ENCODE results near the gene CCDC85C. TPM values are rescaled to one million over a fixed set of nuclear protein-coding genes. Genes with fewer than 3 reads are reported as not detected.

CCDC85C gene
- total and polyA plus RNA-seq, 4 donors = 4.0 to 23.9 (median 9.6) TPM

- Histone ChIP-seq H3K9ac (ENCODE audit: low read depth in 1 of 2, low read length in 2 of 2) (peak overlapping the region in 1 of 2 donors; percentile 11), H3K27ac (ENCODE audit: low read depth in 1 of 2, low read length in 2 of 2) (peak overlapping the region; percentile 86 to 95), H3K36me3 (ENCODE audit: control insufficient read depth in 4 of 4, insufficient read depth in 3 of 4, low read depth in 1 of 4, low read length in 3 of 4) (no peaks in the 10 kb centered on the region), H3K4me3 (ENCODE audit: low read depth in 1 of 3, low read length in 3 of 3) (no peak overlapping the region), H3K27me3 (ENCODE audit: control insufficient read depth in 4 of 4, insufficient read depth in 4 of 4, low read length in 3 of 4) (no peaks in the 10 kb centered on the region), H3K9me3 (ENCODE audit: control insufficient read depth in 4 of 4, low read length in 3 of 4) (no peaks in the 10 kb centered on the region), H3K4me1 (ENCODE audit: control insufficient read depth in 4 of 4, insufficient read depth in 4 of 4, low read length in 3 of 4) (peaks cover 55 to 96% (median 86%) of the 10 kb centered on the region in 4 donors)
- 41% methylated on average over 10 of the region's 10 CpGs for WGBS
- no peak for DNase-seq (ENCODE audit: low spot score)
- no peak for TF ChIP-seq NR2F2 (IDR thresholded peaks at IDR 0.05)
- TF ChIP-seq RXRA (IDR thresholded peaks at IDR 0.05) = peak; percentile 98 to 99
- peak; percentile 83 for TF ChIP-seq MAX (IDR thresholded peaks at IDR 0.05)
- peak; percentile 18 to 34 for TF ChIP-seq RAD21 (IDR thresholded peaks at IDR 0.05)
- TF ChIP-seq EGR1 (IDR thresholded peaks at IDR 0.05; ENCODE audit: low read depth in 2 of 2) = peak in 1 of 2 donors; percentile 42
- TF ChIP-seq JUND (IDR thresholded peaks at IDR 0.05) = peak in 1 of 2 donors; percentile 54
- TF ChIP-seq ATF3 (IDR thresholded peaks at IDR 0.05) = no peak
- TF ChIP-seq HNF4G (IDR thresholded peaks at IDR 0.05) = no peak
- TF ChIP-seq CTCF (IDR thresholded peaks at IDR 0.05; ENCODE audit: low read depth, low read length, missing input control) = no peak
- no peak for TF ChIP-seq GABPA (IDR thresholded peaks at IDR 0.05 in 1 of 2, conservative IDR thresholded peaks at IDR 0.05 in 1 of 2)
- peak; percentile 81 for TF ChIP-seq FOXA1 (IDR thresholded peaks at IDR 0.05)
- TF ChIP-seq HNF4A (conservative IDR thresholded peaks at IDR 0.05) = peak; percentile 68 to 80
- TF ChIP-seq ZBTB33 (IDR thresholded peaks at IDR 0.05) = no peak
- TF ChIP-seq SP1 (IDR thresholded peaks at IDR 0.05) = peak; percentile 79
- no peak for TF ChIP-seq REST (IDR thresholded peaks at IDR 0.05)
- no peak for TF ChIP-seq TAF1 (conservative IDR thresholded peaks at IDR 0.05)
- TF ChIP-seq YY1 (IDR thresholded peaks at IDR 0.05) = peak; percentile 28
- TF ChIP-seq FOXA2 (IDR thresholded peaks at IDR 0.05) = peak; percentile 73
Measured at GRCh38 chr14:99571303-99571986, 32.6 kb downstream of the CCDC85C start.

Measured in liver (tissue), 9 donors.